H9 (cell line): ENCODE measurements around the gene LMX1B. TPM values are rescaled to one million over a fixed set of nuclear protein-coding genes. Genes with fewer than 3 reads are reported as not detected.

ENCODE experiments used
- DNase-seq: peaks from one replicate; pipeline ENCODE4 v3.0.0-alpha.2; 2017
- H2AFZ ChIP-seq: one replicate; pipeline ENCODE4 v1.6.1; 2013; ENCODE audit warnings: mild to moderate bottlenecking, low read length, control low read depth, moderate library complexity
- H2AK5ac ChIP-seq: 2 replicates; pipeline ENCODE4 v1.6.1; 2013; ENCODE audit warnings: low read length, control low read depth, mixed read lengths; ENCODE audit not compliant: insufficient read length
- H2BK120ac ChIP-seq: one replicate; pipeline ENCODE4 v1.6.1; 2013; ENCODE audit warnings: low read depth, mild to moderate bottlenecking, low read length, control low read depth, inconsistent platforms; ENCODE audit not compliant: poor library complexity, severe bottlenecking
- H2BK12ac ChIP-seq: 2 replicates; pipeline ENCODE4 v1.6.1; 2013; ENCODE audit warnings: low read length, control low read depth, mixed read lengths, low read depth; ENCODE audit not compliant: insufficient read length
- H2BK15ac ChIP-seq: 2 replicates; pipeline ENCODE4 v1.6.1; 2013; ENCODE audit warnings: low read depth, low read length, control low read depth
- H2BK20ac ChIP-seq: one replicate; pipeline ENCODE4 v1.6.1; 2013; ENCODE audit warnings: low read depth, mild to moderate bottlenecking, low read length, control low read depth, inconsistent platforms; ENCODE audit not compliant: poor library complexity, severe bottlenecking
- H2BK5ac ChIP-seq: 2 replicates; pipeline ENCODE4 v1.6.1; 2013; ENCODE audit warnings: low read length, control low read depth, mixed read lengths; ENCODE audit not compliant: insufficient read length
- H3K14ac ChIP-seq: 2 replicates; pipeline ENCODE4 v1.6.1; 2013; ENCODE audit warnings: low read length, control low read depth; ENCODE audit not compliant: insufficient read depth
- H3K18ac ChIP-seq: 2 replicates; pipeline ENCODE4 v1.6.1; 2013; ENCODE audit warnings: low read depth, mild to moderate bottlenecking, mixed read lengths, low read length, control low read depth; ENCODE audit not compliant: insufficient read length
- H3K23ac ChIP-seq: 2 replicates; pipeline ENCODE4 v1.6.1; 2013; ENCODE audit warnings: low read length, control low read depth, mixed read lengths, low read depth; ENCODE audit not compliant: insufficient read length
- H3K23me2 ChIP-seq: 2 replicates; pipeline ENCODE4 v1.6.1; 2013; ENCODE audit warnings: low read depth, mild to moderate bottlenecking, mixed read lengths, low read length, control low read depth; ENCODE audit not compliant: insufficient read length, poor library complexity, severe bottlenecking
- H3K27ac ChIP-seq: 2 replicates; pipeline ENCODE4 v1.5.1; 2013; ENCODE audit warnings: low read length, control low read depth, mixed read lengths, low read depth; ENCODE audit not compliant: insufficient read length
- H3K27me3 ChIP-seq: 2 replicates; pipeline ENCODE4 v1.6.1; 2013; ENCODE audit warnings: low read length, control low read depth, inconsistent platforms; ENCODE audit not compliant: insufficient read depth
- H3K4ac ChIP-seq: 2 replicates; pipeline ENCODE4 v1.6.1; 2013; ENCODE audit warnings: low read depth, mild to moderate bottlenecking, control low read depth, inconsistent platforms, low read length, moderate library complexity
- H3K4me1 ChIP-seq: 2 replicates; pipeline ENCODE4 v1.6.1; 2013; ENCODE audit warnings: low read length, control low read depth, inconsistent platforms; ENCODE audit not compliant: insufficient read depth
- H3K4me2 ChIP-seq: 2 replicates; pipeline ENCODE4 v1.6.1; 2013; ENCODE audit warnings: low read length, control low read depth, mixed read lengths; ENCODE audit not compliant: insufficient read length, insufficient read depth
- H3K56ac ChIP-seq: 2 replicates; pipeline ENCODE4 v1.6.1; 2013; ENCODE audit warnings: low read depth, mild to moderate bottlenecking, mixed read lengths, low read length, control low read depth; ENCODE audit not compliant: insufficient read length
- H3K79me1 ChIP-seq: 2 replicates; pipeline ENCODE4 v1.6.1; 2013; ENCODE audit warnings: low read depth, mild to moderate bottlenecking, moderate library complexity, low read length, control low read depth, inconsistent platforms; ENCODE audit not compliant: insufficient read depth, poor library complexity, severe bottlenecking
- H3K79me2 ChIP-seq: 2 replicates; pipeline ENCODE4 v1.6.1; 2013; ENCODE audit warnings: low read length, control low read depth, inconsistent platforms; ENCODE audit not compliant: insufficient read depth
- H3K9ac ChIP-seq: 2 replicates; pipeline ENCODE4 v1.6.1; 2013; ENCODE audit warnings: low read length, control low read depth, mixed read lengths; ENCODE audit not compliant: insufficient read length; ENCODE audit errors: extremely low read depth
- H3K9me3 ChIP-seq: one replicate; pipeline ENCODE4 v1.6.1; 2013; ENCODE audit warnings: low read depth, low read length, inconsistent platforms; ENCODE audit not compliant: control insufficient read depth
- H3T11ph ChIP-seq: one replicate; pipeline ENCODE4 v1.6.1; 2013; ENCODE audit warnings: mild to moderate bottlenecking, low read length, control low read depth, inconsistent platforms
- H4K20me1 ChIP-seq: one replicate; pipeline ENCODE4 v1.6.1; 2013; ENCODE audit not compliant: control insufficient read depth, insufficient read length, insufficient read depth
- H4K5ac ChIP-seq: 2 replicates; pipeline ENCODE4 v1.6.1; 2013; ENCODE audit warnings: low read depth, mild to moderate bottlenecking, mixed read lengths, low read length, control low read depth; ENCODE audit not compliant: insufficient read length
- H4K8ac ChIP-seq: replicated peaks from 2 replicates; pipeline ENCODE4 v1.6.1; 2013; ENCODE audit warnings: low read length, control low read depth, mixed read lengths, low read depth; ENCODE audit not compliant: insufficient read length
- H4K91ac ChIP-seq: 2 replicates; pipeline ENCODE4 v1.6.1; 2013; ENCODE audit warnings: low read depth, mild to moderate bottlenecking, moderate library complexity, mixed read lengths, low read length, control low read depth; ENCODE audit not compliant: insufficient read length
- H3K27ac Mint-ChIP-seq, 3 experiments: 2 replicates in 2 of 3; 3 replicates in 1 of 3; pipeline ENCODE4 v1.8.0; 2020 to 2021; ENCODE audit warnings: mixed read lengths in 3 of 3, mild to moderate bottlenecking in 1 of 3, moderate library complexity in 1 of 3
- H3K27me3 Mint-ChIP-seq: 2 replicates; pipeline ENCODE4 v1.8.0; 2021; ENCODE audit warnings: low read depth, mild to moderate bottlenecking, moderate library complexity, mixed read lengths
- H3K36me3 Mint-ChIP-seq, 3 experiments: 2 replicates in 2 of 3; 3 replicates in 1 of 3; pipeline ENCODE4 v1.8.0; 2020 to 2021; ENCODE audit warnings: low read depth in 3 of 3, mixed read lengths in 3 of 3; ENCODE audit not compliant: insufficient read depth in 1 of 3
- H3K4me1 Mint-ChIP-seq, 2 experiments: 2 replicates each; pipeline ENCODE4 v1.8.0; 2020; ENCODE audit warnings: mixed read lengths in 2 of 2
- H3K4me3 Mint-ChIP-seq, 2 experiments: 2 replicates in 1 of 2; 3 replicates in 1 of 2; pipeline ENCODE4 v1.8.0; 2020 to 2021; ENCODE audit warnings: mild to moderate bottlenecking in 2 of 2, mixed read lengths in 2 of 2, moderate library complexity in 1 of 2
- H3K9me3 Mint-ChIP-seq, 2 experiments: 2 replicates in 1 of 2; 3 replicates in 1 of 2; pipeline ENCODE4 v1.8.0; 2020; ENCODE audit warnings: mild to moderate bottlenecking in 2 of 2, mixed read lengths in 2 of 2, moderate library complexity in 1 of 2
- CTCF ChIP-seq: fragments of 200-600 bp; sonication (generic); conservative IDR thresholded peaks from 3 replicates; pipeline ENCODE4 v1.8.0; 2021; ENCODE audit warnings: antibody characterized with exemption, mild to moderate bottlenecking
- WGBS: extraction: QIAGEN DNeasy Blood & Tissue Kit; methylation state at CpG from one replicate; pipeline ENCODE4 v1.1.7; 2013; ENCODE audit warnings: missing lambda C conversion rate, low lambda C conversion rate, mixed read lengths; ENCODE audit not compliant: insufficient read length; ENCODE audit errors: extremely low coverage; 5-methylcytosine and 5-hydroxymethylcytosine counted together
- total RNA-seq: library from RNA; stranded (reverse); gene quantifications from 2 replicates; pipeline ENCODE4 v1.2.1, GENCODE V29; 2021

The LMX1B gene
- total RNA-seq, 1 experiment from 2014 or later = 0.85 TPM

GRCh38 chr9:126595982-126596381 lies 17.7 kb upstream of the LMX1B start:
- WGBS = no CpG with 5 or more reads among the region's 2 CpGs
- H3K79me1 ChIP-seq = no peaks in the 10 kb centered on the region
- no peaks in the 10 kb centered on the region for H3K23me2 ChIP-seq
- no peaks in the 10 kb centered on the region; a peak in 1 of 5 replicates for H3K9me3 Mint-ChIP-seq
- H3K9ac ChIP-seq = no peak overlapping the region
- H3K27ac ChIP-seq = no peak overlapping the region
- H4K91ac ChIP-seq = no peak overlapping the region
- no peaks in the 10 kb centered on the region for H3K27me3 ChIP-seq
- H2BK20ac ChIP-seq = no peak overlapping the region
- no peak overlapping the region for H2BK12ac ChIP-seq
- no peak overlapping the region for H3K4ac ChIP-seq
- H3K23ac ChIP-seq = no peak overlapping the region
- H3K18ac ChIP-seq = no peak overlapping the region
- no peak overlapping the region for H3K27ac Mint-ChIP-seq
- no peak overlapping the region for H2AK5ac ChIP-seq
- no peaks in the 10 kb centered on the region for H4K20me1 ChIP-seq
- no peak overlapping the region for H2BK15ac ChIP-seq
- no peak for TF ChIP-seq CTCF
- H3K79me2 ChIP-seq = no peaks in the 10 kb centered on the region
- no peaks in the 10 kb centered on the region; a peak in 1 of 7 replicates for H3K36me3 Mint-ChIP-seq
- H3K56ac ChIP-seq = no peak overlapping the region
- H4K5ac ChIP-seq = no peak overlapping the region
- H3K4me1 ChIP-seq = no peaks in the 10 kb centered on the region
- H3K4me3 Mint-ChIP-seq = no peak overlapping the region
- no peak overlapping the region for H4K8ac ChIP-seq
- peaks cover 7 to 18% of the 10 kb centered on the region in 2 experiments for H3K4me1 Mint-ChIP-seq
- peaks cover 57% of the 10 kb centered on the region for H3K27me3 Mint-ChIP-seq
- no peak for DNase-seq
- H2BK120ac ChIP-seq = no peak overlapping the region
- no peak overlapping the region for H3K4me2 ChIP-seq
- H2AFZ ChIP-seq = no peak overlapping the region
- no peak overlapping the region for H3T11ph ChIP-seq
- H3K14ac ChIP-seq = no peak overlapping the region
- no peaks in the 10 kb centered on the region for H3K9me3 ChIP-seq
- no peak overlapping the region for H2BK5ac ChIP-seq
